Prostate gland (tissue), 2 donors: ENCODE measurements around the gene EHMT1. TPM values are rescaled to one million over a fixed set of nuclear protein-coding genes. Genes with fewer than 3 reads are reported as not detected.

Experiments used
- DNase-seq: peaks from one replicate; pipeline ENCODE4 v3.0.0-alpha.2; 2019; ENCODE audit warnings: low spot score
- H3K27ac ChIP-seq, 2 donors: fragments of 200-600 bp; sonication (generic); 2 replicates each; pipeline ENCODE4 v1.5.1; 2017 to 2019
- H3K27me3 ChIP-seq: fragments of 200-600 bp; sonication (generic); replicated peaks from 2 replicates; pipeline ENCODE4 v1.5.1; 2019; ENCODE audit not compliant: insufficient read depth
- H3K36me3 ChIP-seq, 2 donors: fragments of 200-600 bp; sonication (generic); 1 replicate in 1 of 2; 2 replicates in 1 of 2; pipeline versions ENCODE4 v1.5.1 to v1.8.1; 2017 to 2019
- H3K4me1 ChIP-seq: fragments of 200-600 bp; sonication (generic); replicated peaks from 2 replicates; pipeline ENCODE4 v1.5.1; 2019
- H3K4me3 ChIP-seq, 2 donors: fragments of 200-600 bp; sonication (generic); 2 replicates each; pipeline ENCODE4 v1.5.1; 2017 to 2019
- H3K9me3 ChIP-seq: fragments of 200-600 bp; sonication (generic); 2 replicates; pipeline ENCODE4 v1.5.1; 2017
- POLR2A ChIP-seq: fragments of 450-650 bp; IDR thresholded peaks from one replicate; pipeline ENCODE4 v1.6.1; 2016; ENCODE audit warnings: antibody characterized with exemption, mild to moderate bottlenecking
- POLR2AphosphoS5 ChIP-seq: sonication (generic); formaldehyde crosslinking; IDR thresholded peaks from one replicate; pipeline ENCODE4 v1.6.1; 2017; ENCODE audit warnings: antibody characterized with exemption
- WGBS: methylation state at CpG from one replicate; pipeline ENCODE4 v1.1.5; 2018; 5-methylcytosine and 5-hydroxymethylcytosine counted together
- intact Hi-C: fragments of 100-400 bp; cut with DNase I; formaldehyde crosslinking; loops from one replicate; pipeline ENCODE4 v1.14.2; 2022
- total RNA-seq, 2 donors: library from RNA; depleted of rRNA; stranded (reverse); fragments of >200 nt; gene quantifications; one replicate each; pipeline ENCODE4 v1.1.0, GENCODE V29; 2016
- TF ChIP-seq, protein P1 (sequence below), 4 experiments: fragments of 200-600 bp in 2 of 4; fragments of 450-650 bp in 2 of 4; sonication (generic) in 2 of 4; IDR thresholded peaks; 1 replicate in 3 of 4; 2 replicates in 1 of 4; pipeline ENCODE4 v1.5.1; 2016 to 2019; ENCODE audit warnings: antibody characterized with exemption in 4 of 4, mild to moderate bottlenecking in 2 of 4, moderate library complexity in 2 of 4

Gene EHMT1
- total RNA-seq, 2 donors from 2014 or later: 81.3 to 149 TPM

DNA sequence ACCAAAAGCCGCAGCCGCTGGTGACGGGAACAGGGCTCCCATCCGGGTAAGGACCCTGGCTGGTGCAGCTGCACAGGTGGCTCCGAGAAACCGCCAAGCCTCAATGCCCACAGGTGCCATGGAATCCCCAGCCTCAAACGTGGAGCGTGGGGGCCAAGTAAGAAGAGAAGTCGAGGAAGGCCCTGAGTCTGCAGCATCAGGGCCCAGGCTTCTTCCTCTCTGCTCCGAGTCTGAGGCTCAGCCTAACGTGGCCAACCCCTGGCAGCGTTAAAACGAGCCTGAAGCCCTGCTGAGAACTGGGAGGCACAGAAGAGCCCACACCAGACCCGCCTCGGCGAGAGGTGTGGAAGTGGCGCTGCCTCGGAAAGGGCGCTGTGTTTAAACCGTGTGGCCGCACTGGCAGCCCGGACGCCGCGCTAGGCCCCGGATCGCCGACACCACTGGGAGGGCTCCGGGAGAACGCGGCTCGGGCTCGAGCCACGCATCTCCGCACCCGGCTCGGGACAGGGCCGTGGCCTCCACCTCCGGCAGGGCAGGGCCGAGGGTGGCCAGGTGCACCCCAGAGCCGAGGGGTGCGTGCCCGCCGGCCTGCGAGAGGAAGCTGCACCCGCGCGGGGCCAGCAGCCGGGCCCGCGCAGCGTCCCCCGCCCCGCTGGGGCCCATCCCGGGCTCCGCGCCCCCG lies 29.2 kb upstream of the EHMT1 start:
- peak overlapping the region; percentile 61 to 73 for H3K4me3 ChIP-seq
- H3K27me3 ChIP-seq: no peaks in the 10 kb centered on the region
- peak overlapping the region in 1 of 2 donors; percentile 39 for H3K27ac ChIP-seq
- H3K9me3 ChIP-seq: no peaks in the 10 kb centered on the region
- intact Hi-C loops: no loop called here
- H3K36me3 ChIP-seq: peaks cover 0 to 11% of the 10 kb centered on the region in 2 donors
- H3K4me1 ChIP-seq: peaks cover 12% of the 10 kb centered on the region
- 10% methylated on average over 30 of the region's 58 CpGs for WGBS
- TF ChIP-seq, protein P1, sequence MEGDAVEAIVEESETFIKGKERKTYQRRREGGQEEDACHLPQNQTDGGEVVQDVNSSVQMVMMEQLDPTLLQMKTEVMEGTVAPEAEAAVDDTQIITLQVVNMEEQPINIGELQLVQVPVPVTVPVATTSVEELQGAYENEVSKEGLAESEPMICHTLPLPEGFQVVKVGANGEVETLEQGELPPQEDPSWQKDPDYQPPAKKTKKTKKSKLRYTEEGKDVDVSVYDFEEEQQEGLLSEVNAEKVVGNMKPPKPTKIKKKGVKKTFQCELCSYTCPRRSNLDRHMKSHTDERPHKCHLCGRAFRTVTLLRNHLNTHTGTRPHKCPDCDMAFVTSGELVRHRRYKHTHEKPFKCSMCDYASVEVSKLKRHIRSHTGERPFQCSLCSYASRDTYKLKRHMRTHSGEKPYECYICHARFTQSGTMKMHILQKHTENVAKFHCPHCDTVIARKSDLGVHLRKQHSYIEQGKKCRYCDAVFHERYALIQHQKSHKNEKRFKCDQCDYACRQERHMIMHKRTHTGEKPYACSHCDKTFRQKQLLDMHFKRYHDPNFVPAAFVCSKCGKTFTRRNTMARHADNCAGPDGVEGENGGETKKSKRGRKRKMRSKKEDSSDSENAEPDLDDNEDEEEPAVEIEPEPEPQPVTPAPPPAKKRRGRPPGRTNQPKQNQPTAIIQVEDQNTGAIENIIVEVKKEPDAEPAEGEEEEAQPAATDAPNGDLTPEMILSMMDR (IDR thresholded peaks at IDR 0.05): no peak
- TF ChIP-seq POLR2A (no peak), POLR2AphosphoS5 (no peak)
- no peak for DNase-seq

DNA sequence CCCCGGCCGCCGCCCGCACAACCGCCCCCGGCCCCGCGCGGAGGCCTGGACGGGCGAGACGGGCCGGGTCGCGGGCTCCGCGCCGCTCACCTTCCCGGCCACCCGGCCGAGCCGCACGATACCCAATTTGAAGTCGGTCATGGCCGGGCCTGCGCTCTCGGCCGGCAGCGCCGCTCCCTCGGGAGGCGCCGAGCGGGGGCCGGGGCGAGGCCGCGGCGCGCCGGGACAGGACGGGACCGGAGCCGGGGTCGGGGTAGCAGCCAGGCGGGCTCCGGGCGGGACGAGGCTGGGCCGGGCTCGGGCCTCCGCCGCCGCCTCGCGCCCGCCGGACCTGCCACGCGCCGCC lies 28.7 kb upstream of the EHMT1 start:
- H3K36me3 ChIP-seq: peaks cover 0 to 11% of the 10 kb centered on the region in 2 donors
- DNase-seq: no peak
- intact Hi-C loops: no loop called here
- H3K27ac ChIP-seq: no peak overlapping the region
- no peaks in the 10 kb centered on the region for H3K9me3 ChIP-seq
- peak overlapping the region; percentile 61 to 73 for H3K4me3 ChIP-seq
- H3K4me1 ChIP-seq: peaks cover 12% of the 10 kb centered on the region
- H3K27me3 ChIP-seq: no peaks in the 10 kb centered on the region
- WGBS: under 1% methylated on average over 34 of the region's 61 CpGs
- TF ChIP-seq, protein P1 (IDR thresholded peaks at IDR 0.05): no peak
- no peak for TF ChIP-seq POLR2A
- no peak for TF ChIP-seq POLR2AphosphoS5

DNA sequence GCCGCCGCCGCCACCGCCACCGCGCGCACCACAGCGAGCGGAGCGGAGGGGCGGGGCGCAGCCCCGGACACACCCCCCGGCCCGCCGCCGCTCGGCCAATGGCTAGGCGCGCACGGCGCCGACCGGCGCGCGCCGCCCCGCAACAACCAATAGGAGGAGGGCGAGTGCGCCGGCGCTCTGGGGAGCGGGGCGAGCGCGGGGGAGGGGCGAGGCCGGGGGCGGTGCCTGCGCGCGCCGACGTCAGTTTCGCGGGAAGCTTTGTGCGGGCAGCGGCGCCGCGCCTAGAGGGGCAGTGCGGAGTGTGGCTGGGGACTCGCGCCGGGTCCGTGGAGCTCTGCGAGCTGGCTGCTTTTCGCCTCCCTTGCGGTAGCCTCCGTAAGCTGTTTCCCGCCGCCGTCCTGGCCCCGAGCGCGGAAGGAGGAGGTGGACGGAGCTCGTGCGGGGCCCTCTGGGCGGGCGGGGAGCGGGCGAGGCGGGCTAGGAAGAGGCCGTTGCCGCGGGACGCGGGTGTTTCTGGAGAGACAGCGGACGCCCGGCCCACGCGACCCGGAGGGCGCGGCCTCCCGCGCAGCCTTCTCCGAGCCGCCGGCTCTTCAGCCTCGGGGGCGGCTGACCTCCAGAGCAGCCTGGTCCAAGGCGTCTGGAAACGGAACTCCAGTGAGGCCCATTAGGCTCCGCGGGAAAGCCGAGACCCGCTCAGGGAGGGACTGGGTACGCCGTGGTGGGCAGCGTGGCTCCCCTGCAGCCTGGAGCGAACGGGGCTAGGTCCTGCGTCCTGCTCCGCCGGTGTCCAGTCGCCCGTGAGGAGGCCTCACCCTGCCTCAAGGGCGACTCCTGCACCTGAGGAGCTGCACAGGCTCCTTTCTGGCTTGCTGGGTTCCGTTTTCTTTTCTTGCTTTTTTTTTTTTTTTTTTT lies 28.1 kb upstream of the EHMT1 start, which contains the start of gene ZMYND19:
ZMYND19 (minus strand) TSS at position 44 of the 915 bp plus-strand sequence. CDS start 249 bp downstream, outside the sequence.
- TF ChIP-seq, protein P1 (IDR thresholded peaks at IDR 0.05): no peak
- TF ChIP-seq POLR2A: peak; percentile 40
- peak; percentile 12 for TF ChIP-seq POLR2AphosphoS5
- peaks cover 0 to 11% of the 10 kb centered on the region in 2 donors for H3K36me3 ChIP-seq
- H3K4me1 ChIP-seq: peaks cover 12% of the 10 kb centered on the region
- under 1% methylated on average over 88 of the region's 113 CpGs for WGBS
- peak within 1 kb of the TSS; percentile 39 to 62 for H3K27ac ChIP-seq
- no peaks in the 10 kb centered on the region for H3K9me3 ChIP-seq
- intact Hi-C loops: no loop called here
- H3K27me3 ChIP-seq: no peaks in the 10 kb centered on the region
- DNase-seq: peak; percentile 85
- H3K4me3 ChIP-seq: peak within 1 kb of the TSS; percentile 61 to 73

DNA sequence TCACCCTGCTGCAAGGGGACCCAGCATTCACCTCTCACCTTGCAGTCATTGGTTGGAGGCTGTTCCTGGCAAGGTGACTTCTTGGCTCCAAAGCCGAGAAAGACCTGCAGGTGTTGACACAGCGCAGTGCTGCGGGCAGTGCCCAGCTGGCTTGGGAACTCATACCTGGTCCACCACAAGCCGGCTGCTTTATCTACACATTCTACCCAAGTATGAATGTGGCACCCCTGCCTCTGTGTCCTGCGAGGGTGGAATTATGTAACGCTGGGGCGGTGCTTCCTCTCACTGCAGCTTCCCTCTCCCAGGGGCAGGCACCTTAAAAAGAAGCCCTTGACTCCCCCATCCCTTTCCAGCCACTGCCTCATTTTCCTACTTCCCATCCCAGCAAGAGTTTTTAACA lies 26.0 kb upstream of the EHMT1 start:
- Histone ChIP-seq H3K4me1 (peaks cover 12% of the 10 kb centered on the region), H3K9me3 (no peaks in the 10 kb centered on the region), H3K36me3 (no peaks in the 10 kb centered on the region), H3K4me3 (no peak overlapping the region), H3K27ac (no peak overlapping the region), H3K27me3 (no peaks in the 10 kb centered on the region)
- 58% methylated on average over 7 of the region's 7 CpGs for WGBS
- intact Hi-C loops: no loop called here
- TF ChIP-seq, protein P1 (IDR thresholded peaks at IDR 0.05): no peak
- no peak for TF ChIP-seq POLR2AphosphoS5
- no peak for DNase-seq
